Fibroblast of skin of scalp (primary cell): ENCODE data around the gene GPR31. TPM values are rescaled to one million over a fixed set of nuclear protein-coding genes. Genes with fewer than 3 reads are reported as not detected.
"Not testable (repeated sequence)": the region's sequence is repeated elsewhere in the genome, so short reads cannot be mapped to it uniquely, and the experiment has no call there.

Source experiments
- DNase-seq: peaks from one replicate; pipeline ENCODE4 v3.0.0-alpha.2; 2013
- polyA plus RNA-seq, 2 experiments: library from polyadenylated mRNA; unstranded; fragments of 120-200 nt; gene quantifications; one replicate each; pipeline ENCODE4 v1.2.1, GENCODE V29; 2013; ENCODE audit not compliant: insufficient read length in 2 of 2

GPR31 gene, protein sequence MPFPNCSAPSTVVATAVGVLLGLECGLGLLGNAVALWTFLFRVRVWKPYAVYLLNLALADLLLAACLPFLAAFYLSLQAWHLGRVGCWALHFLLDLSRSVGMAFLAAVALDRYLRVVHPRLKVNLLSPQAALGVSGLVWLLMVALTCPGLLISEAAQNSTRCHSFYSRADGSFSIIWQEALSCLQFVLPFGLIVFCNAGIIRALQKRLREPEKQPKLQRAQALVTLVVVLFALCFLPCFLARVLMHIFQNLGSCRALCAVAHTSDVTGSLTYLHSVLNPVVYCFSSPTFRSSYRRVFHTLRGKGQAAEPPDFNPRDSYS
- not detected for polyA plus RNA-seq (2013, experiment 1 of 2; ENCODE audit: insufficient read length)
- not detected for polyA plus RNA-seq (2013, experiment 2 of 2; ENCODE audit: insufficient read length)

- DNase-seq, result no peak
Measured at GRCh38 chr6:167157863-167158262, at the start of gene GPR31. Gene GPR31, minus strand, starts transcription at chr6:167157980. Its CDS starts 149 bp downstream, at chr6:167157831.

DNA sequence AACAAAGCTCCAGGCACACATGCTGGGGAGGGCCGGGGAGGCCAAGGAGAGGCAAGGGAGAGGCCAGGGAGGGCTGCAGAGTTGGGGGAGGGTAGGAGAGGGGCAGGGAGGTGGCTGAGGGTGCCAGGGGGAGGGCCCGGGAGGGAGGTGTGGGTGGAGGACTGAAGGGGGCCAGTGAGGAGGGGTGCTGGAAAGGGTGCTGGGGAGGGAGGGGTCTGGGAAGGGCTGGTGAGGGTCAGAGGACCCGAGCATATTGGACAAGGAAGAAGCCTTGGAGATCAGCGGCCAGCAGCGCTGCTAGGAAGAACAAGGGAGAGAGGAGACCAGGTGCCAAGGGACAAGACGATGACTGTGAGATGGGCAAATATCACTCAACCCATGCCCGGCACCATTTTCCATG lies 49.7 kb upstream of the GPR31 start:
- DNase-seq, result no peak

- not testable (repeated sequence) for DNase-seq
Measured at GRCh38 chr6:167205316-167205715, 47.5 kb upstream of the GPR31 start.

GRCh38 chr6:167204059-167204348 lies 46.2 kb upstream of the GPR31 start:
- DNase-seq, result not testable (repeated sequence)

- DNase-seq, result not testable (repeated sequence)
Measured at GRCh38 chr6:167203261-167204058, 45.7 kb upstream of the GPR31 start.

GRCh38 chr6:167202613-167203012 lies 44.8 kb upstream of the GPR31 start:
- not testable (repeated sequence) for DNase-seq

DNA sequence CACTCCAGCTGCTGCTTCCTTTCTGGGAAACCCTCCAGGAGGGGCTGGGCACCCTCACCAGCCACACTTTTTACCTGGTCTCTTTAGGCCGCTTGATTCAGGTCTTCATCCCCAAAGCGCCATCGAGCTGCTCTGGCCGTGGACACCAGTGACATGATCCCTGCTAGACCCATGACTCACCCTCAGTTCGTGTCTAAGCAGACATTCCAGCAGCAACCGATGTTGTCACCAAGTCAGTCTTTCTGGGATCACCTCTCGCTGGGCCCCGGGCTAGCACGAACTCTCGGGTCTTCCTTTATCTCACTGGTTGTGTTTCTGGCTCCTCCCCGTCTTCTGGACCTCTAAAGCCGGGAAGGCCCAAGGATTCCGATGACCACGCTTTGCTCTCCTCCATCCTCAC lies 43.0 kb upstream of the GPR31 start:
- DNase-seq, result no peak

DNA sequence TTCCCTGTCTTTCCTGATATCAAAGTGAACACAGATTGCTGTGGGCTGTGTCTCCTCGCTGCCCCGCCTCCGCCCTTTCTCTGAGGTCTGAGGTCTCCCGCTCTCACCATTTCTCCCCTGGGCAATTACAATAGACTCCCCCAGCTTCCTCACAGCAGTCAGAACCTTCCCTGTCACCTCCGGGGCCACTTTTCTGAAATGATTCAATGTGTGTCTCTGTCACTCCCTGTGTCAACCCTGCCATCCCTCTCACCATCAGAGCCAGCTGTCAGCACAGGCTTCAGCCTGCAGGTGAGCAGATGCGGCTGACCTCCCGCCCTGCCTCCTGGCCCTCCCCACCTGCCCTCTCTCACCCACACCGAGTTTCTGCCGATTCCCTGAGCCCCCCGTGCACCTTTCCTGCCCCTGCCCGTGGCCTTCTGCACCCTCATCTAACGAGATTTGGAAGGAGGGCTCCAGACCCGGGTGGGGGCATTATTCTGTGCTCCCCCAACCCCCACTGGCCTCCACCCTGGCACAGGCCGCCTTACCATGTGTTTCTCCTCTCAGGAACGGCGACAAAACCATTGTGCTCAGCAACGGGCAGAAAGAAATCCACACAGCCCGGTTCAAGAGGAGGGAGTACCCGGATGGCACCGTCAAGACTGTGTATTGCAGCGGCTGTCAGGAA lies 38.3 kb upstream of the GPR31 start:
- not testable (repeated sequence) for DNase-seq

GRCh38 chr6:167193515-167194125 lies 35.8 kb upstream of the GPR31 start:
- not testable (repeated sequence) for DNase-seq

GRCh38 chr6:167191043-167191583 lies 33.3 kb upstream of the GPR31 start:
- not testable (repeated sequence) for DNase-seq

GRCh38 chr6:167187275-167187674 lies 29.5 kb upstream of the GPR31 start:
- not testable (repeated sequence) for DNase-seq

DNA sequence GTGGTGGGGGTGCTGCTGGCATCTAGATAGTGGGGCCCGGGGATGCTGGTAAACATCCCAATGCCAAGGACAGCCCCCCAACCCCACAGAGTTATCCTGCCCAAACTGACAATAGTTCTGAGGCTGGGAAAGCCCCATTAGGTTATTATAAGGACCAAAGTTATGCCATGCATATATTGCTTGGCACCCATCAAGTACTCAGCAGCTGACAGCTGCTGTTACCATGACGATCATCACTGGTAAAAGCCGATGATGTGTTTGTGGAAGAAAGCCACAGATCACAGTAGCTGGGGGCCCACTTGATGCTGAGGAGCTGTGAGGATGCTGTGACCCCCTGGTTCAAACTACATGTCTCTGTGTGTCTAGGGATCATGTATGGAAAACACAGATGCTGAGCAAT lies 27.3 kb upstream of the GPR31 start:
- not testable (repeated sequence) for DNase-seq

DNA sequence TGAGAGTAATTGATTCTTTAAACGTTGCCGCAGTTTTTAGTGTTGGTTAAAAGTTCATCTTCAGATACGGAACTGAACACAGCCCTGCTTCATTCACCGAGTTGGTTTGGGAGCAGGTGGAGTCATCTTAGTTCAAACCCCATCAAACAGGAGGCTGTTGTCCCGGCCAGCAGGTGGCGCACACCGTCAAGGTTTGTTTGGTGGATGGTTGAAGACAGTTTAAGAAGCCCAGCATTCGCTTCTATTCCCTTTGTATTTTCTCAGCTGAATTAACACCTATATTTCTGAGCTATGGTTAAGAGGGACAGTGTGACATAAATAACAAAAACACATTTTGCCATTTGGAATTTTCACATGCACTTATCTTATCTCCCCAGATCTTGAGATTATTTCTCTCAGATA lies 25.1 kb upstream of the GPR31 start:
- not testable (repeated sequence) for DNase-seq

- DNase-seq, result not testable (repeated sequence)
Measured at GRCh38 chr6:167181351-167181750, 23.6 kb upstream of the GPR31 start.

- not testable (repeated sequence) for DNase-seq
Measured at GRCh38 chr6:167180086-167180485, 22.3 kb upstream of the GPR31 start.

DNA sequence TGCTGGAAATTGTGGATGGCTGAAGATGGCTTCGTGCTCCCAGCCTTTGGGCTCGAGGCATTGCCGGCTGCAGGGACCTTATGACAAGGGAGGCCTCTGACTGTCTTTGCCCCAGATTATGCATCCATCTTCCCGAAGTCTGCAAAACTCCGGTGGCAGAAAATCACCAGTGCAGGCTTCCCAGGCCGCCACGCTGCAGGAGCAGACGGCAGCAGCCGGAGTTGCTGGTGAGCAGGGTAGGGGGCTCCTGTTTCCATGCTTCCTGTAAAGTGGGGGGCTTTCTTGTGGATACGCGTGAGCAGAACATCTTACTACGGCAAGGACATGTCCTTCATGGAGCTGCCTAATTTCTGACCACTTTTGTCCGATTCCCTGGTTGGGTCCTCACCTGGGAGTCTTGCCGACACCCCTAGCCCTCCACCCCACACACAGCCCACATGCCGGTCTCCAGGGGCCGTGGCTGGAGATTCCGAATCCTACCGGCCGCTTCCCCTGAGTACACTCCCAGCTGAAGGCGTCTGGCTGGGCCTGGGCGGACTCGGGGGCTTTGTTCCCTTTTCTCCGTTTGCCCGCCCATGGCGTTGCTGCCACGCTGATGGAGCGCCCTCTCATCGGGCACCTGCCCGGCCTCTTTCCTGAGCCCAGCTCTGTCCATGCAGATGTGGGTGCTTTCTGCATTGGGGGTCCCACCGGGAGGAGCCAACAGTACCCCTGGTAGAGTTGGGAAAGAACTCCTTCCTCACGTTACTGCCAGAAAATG lies 21.3 kb upstream of the GPR31 start:
- not testable (repeated sequence) for DNase-seq

GRCh38 chr6:167177271-167177670 lies 19.5 kb upstream of the GPR31 start:
- DNase-seq, result not testable (repeated sequence)

DNA sequence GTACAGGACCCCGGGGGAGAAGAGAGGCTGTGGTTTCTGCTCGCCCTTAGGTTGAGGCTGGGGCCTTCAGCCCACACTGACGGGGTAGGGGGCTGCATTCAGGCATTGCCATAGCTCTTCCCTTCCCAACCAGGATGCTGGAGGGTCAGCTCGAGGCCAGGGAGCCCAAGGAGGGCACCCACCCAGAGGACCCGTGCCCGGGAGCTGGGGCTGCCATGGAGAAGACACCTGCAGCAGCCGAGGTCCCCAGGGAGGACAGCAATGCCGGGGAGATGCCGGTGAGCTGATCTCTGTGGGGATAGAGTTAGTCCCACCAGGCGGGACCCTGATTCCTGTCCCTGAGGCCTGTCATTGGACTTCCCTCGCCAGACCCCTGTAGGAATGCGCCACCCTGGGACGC lies 14.2 kb upstream of the GPR31 start:
- not testable (repeated sequence) for DNase-seq

DNA sequence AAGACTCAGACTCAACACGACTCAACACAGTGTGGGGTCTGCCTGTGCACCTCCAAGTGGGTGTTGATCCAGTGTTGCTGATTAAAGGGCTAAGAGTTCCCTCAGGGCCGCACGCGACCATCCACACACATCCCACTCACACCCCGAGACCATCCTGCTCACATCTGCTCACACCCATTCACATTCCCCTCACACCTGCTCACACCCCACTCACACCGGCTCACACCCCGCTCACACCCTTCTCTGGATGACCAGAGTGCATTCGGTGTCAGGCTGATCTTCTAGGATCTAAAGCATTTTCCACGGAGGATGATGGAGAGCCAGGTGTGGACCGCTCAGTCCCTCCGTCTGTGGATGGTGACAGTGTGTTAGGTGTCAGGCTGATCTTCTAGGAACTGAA lies 13.5 kb upstream of the GPR31 start:
- DNase-seq, result not testable (repeated sequence)

GRCh38 chr6:167169867-167170266 lies 12.1 kb upstream of the GPR31 start:
- not testable (repeated sequence) for DNase-seq

DNA sequence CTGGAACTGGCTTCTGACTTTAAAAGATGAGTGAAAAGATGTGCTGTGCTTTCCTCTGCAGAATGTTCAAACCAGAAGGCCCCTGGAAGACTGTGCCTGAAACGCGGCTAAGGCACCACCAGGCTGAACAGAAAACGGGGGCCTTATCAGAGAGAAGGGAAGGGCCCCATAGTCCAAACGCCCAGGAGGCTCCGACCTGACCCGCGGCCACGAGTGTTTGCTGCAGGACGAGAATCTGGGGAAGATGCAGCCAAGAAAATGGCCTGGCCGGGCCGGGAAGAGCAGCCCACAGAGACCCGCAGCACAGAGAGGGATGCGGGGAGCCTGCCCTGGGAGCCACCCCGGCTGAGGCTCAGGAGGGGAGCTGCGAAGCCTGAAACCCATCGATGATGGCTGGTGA lies 10.5 kb upstream of the GPR31 start:
- DNase-seq, result not testable (repeated sequence)

DNA sequence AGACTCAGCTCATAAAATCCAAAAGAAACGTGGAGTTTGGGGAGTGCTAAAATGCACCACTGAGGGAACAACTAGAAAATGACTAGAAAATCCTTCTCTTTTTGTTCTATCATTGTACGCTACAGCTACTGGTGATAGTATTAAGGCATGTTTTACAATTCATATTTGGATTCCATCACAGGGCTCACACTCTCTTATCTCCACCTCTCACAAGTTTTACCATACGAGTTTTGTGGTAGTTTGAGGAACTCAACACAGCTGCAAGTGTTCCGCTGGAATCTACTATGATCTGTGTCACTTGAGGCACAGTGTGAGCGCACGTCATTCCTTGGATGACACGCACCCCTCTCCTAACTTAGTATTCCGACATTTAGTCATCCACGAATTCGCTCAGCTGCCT lies 9.9 kb upstream of the GPR31 start:
- not testable (repeated sequence) for DNase-seq
